ENCODE measurements around the gene TBCD. TPM values are rescaled to one million over a fixed set of nuclear protein-coding genes. Genes with fewer than 3 reads are reported as not detected.
"Not testable (repeated sequence)": the region's sequence is repeated elsewhere in the genome, so short reads cannot be mapped to it uniquely, and the experiment has no call there.

The TBCD gene
- total RNA-seq, 1 donor from 2014 or later = 84.8 TPM

- Histone ChIP-seq H3K9me3 (no peaks in the 10 kb centered on the region), H3K36me3 (no peaks in the 10 kb centered on the region), H3K27me3 (ENCODE audit: low read depth) (no peaks in the 10 kb centered on the region), H3K4me1 (peaks cover 11% of the 10 kb centered on the region), H3K4me3 (no peak overlapping the region), H3K27ac (peak overlapping the region; percentile 61)
- DNase-seq (no peak), ATAC-seq (no peak)
- TF ChIP-seq, protein P1, sequence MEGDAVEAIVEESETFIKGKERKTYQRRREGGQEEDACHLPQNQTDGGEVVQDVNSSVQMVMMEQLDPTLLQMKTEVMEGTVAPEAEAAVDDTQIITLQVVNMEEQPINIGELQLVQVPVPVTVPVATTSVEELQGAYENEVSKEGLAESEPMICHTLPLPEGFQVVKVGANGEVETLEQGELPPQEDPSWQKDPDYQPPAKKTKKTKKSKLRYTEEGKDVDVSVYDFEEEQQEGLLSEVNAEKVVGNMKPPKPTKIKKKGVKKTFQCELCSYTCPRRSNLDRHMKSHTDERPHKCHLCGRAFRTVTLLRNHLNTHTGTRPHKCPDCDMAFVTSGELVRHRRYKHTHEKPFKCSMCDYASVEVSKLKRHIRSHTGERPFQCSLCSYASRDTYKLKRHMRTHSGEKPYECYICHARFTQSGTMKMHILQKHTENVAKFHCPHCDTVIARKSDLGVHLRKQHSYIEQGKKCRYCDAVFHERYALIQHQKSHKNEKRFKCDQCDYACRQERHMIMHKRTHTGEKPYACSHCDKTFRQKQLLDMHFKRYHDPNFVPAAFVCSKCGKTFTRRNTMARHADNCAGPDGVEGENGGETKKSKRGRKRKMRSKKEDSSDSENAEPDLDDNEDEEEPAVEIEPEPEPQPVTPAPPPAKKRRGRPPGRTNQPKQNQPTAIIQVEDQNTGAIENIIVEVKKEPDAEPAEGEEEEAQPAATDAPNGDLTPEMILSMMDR (IDR thresholded peaks at IDR 0.05) = no peak
- intact Hi-C loops (cut with DNase I) = no loop called here
Measured at GRCh38 chr17:82962163-82962720, 210.4 kb downstream of the TBCD start.

DNA sequence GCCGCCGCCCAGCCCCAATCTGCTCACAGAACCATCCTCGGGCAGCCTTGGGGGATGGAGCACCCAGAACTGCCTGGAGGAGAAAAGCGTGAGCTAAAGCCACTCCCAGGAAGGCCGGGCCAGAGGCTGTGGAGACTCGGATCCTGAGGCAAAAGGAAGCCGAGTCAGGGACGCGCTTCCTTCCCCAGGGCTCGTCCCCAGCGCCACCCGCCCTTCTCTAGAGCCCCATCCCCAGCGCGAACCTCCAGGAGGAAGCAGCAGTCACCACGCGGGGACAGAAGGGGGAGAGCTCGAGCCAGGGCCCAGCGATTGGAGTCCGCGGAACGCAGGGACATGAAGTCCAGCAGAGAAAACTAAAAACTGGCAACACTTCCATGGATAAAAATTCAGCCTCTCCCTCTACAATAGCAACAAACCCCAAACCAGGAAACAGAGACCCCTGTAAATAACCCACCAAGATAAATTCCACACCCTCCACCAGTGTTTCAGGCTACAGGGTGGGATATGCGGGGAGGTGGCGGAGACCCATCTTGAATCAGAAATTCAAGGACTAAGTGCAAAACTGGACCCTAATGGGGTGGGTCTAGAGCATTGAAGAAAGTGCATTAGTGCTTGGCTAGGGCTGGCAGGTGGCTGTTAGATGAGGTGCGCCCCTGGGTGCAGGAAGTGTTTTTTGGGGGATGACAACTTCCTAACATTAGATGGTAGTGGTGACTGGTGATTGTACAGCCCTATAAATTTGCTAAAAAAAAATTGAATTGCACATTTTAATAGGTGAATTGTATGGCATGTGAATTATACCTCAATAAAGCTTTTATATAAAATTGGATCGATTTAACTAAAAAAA lies 211.5 kb downstream of the TBCD start:
- peak; percentile 87 for DNase-seq
- Histone ChIP-seq H3K27ac (peak overlapping the region; percentile 61), H3K4me3 (peak overlapping the region; percentile 20), H3K9me3 (no peaks in the 10 kb centered on the region), H3K27me3 (ENCODE audit: low read depth) (no peaks in the 10 kb centered on the region), H3K36me3 (no peaks in the 10 kb centered on the region), H3K4me1 (peaks cover 11% of the 10 kb centered on the region)
- TF ChIP-seq, protein P1 (IDR thresholded peaks at IDR 0.05) = peak; percentile 78
- intact Hi-C loops (cut with DNase I) = no loop called here
- peak; percentile 89 to 91 for ATAC-seq

DNA sequence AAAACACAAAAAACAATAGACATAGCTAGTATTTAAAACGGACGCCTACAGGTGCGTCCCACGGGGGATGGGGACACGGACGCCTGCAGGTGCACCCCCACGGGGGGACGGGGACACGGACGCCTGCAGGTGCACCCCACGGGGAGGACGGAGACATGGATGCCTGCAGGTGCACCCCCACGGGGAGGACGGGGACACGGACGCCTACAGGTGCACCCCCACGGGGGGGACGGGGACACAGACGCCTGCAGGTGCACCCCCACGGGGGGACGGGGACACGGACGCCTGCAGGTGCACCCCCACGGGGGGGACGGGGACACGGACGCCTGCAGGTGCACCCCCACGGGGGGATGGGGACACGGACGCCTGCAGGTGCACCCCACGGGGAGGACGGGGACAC lies 212.6 kb downstream of the TBCD start:
- H3K9me3 ChIP-seq; intact Hi-C loops (cut with DNase I); ATAC-seq; H3K36me3 ChIP-seq; DNase-seq; H3K27ac ChIP-seq; H3K4me3 ChIP-seq; H3K27me3 ChIP-seq (ENCODE audit: low read depth): not testable (repeated sequence)
- H3K4me1 ChIP-seq = peaks cover 11% of the 10 kb centered on the region

- Histone ChIP-seq H3K36me3 (no peaks in the 10 kb centered on the region), H3K4me3 (no peak overlapping the region), H3K27me3 (ENCODE audit: low read depth) (no peaks in the 10 kb centered on the region), H3K9me3 (no peaks in the 10 kb centered on the region), H3K27ac (no peak overlapping the region), H3K4me1 (peaks cover 11% of the 10 kb centered on the region)
- TF ChIP-seq, protein P1 (IDR thresholded peaks at IDR 0.05) = no peak
- no peak for DNase-seq
- ATAC-seq = no peak
- intact Hi-C loops (cut with DNase I) = no loop called here
Measured at GRCh38 chr17:82964851-82965341, 213.0 kb downstream of the TBCD start.

DNA sequence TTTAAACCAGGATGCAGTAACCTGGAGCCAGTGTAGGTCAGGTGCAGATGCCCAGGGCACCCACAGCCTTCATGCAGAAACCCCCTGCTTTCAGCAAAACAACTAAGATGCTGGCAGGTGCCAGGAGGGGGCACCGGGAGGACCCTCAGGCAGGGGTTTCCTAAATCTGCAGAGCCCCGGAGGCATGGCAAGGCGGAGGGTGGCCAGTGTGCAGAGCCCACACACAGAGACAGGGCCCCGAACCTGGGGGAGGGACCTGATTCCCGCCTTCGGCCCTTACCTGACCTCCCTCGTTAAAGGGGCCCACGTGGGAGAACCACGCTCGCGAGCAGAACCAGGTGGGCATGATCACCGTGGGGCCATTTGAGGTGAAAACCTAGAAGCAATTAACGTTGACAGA lies 213.5 kb downstream of the TBCD start:
- Histone ChIP-seq H3K36me3 (no peaks in the 10 kb centered on the region), H3K4me1 (peaks cover 11% of the 10 kb centered on the region), H3K27me3 (ENCODE audit: low read depth) (no peaks in the 10 kb centered on the region), H3K9me3 (no peaks in the 10 kb centered on the region), H3K4me3 (no peak overlapping the region), H3K27ac (no peak overlapping the region)
- TF ChIP-seq, protein P1 (IDR thresholded peaks at IDR 0.05) = no peak
- intact Hi-C loops (cut with DNase I) = no loop called here
- no peak for DNase-seq
- no peak for ATAC-seq

- no peak for ATAC-seq
- H3K27me3 ChIP-seq (ENCODE audit: low read depth) = no peaks in the 10 kb centered on the region
- peaks cover 11% of the 10 kb centered on the region for H3K4me1 ChIP-seq
- H3K9me3 ChIP-seq = no peaks in the 10 kb centered on the region
- TF ChIP-seq, protein P1 (IDR thresholded peaks at IDR 0.05) = no peak
- intact Hi-C loops (cut with DNase I) = no loop called here
- H3K36me3 ChIP-seq = no peaks in the 10 kb centered on the region
- H3K4me3 ChIP-seq = no peak overlapping the region
- no peak overlapping the region for H3K27ac ChIP-seq
- DNase-seq = no peak
Measured at GRCh38 chr17:82966415-82966814, 214.6 kb downstream of the TBCD start.

All from lower lobe of right lung (tissue), 2 donors.